ENCODE measurements around the gene KCNMB2. TPM values are rescaled to one million over a fixed set of nuclear protein-coding genes. Genes with fewer than 3 reads are reported as not detected.

The KCNMB2 gene
- total and polyA plus RNA-seq, 4 donors: not detected

- 36 to 38% methylated on average over 2 of the region's 2 CpGs for whole genome bisulfite sequencing, 2 donors
- no peaks in the 10 kb centered on the region for H3K27me3 ChIP-seq (ENCODE audit: control insufficient read depth in 1 of 2, insufficient read depth in 2 of 2, low read length in 1 of 2)
- no peaks in the 10 kb centered on the region for H3K36me3 ChIP-seq (ENCODE audit: control insufficient read depth in 1 of 2, insufficient read depth in 2 of 2, low read length in 1 of 2)
- H3K4me3 ChIP-seq (ENCODE audit: low read length in 2 of 2): no peak overlapping the region
- DNase-seq (no peak), ATAC-seq (ENCODE audit: low FRiP score) (no peak)
- H3K27ac ChIP-seq (ENCODE audit: low read depth in 1 of 2, low read length in 2 of 2): no peak overlapping the region
- no peaks in the 10 kb centered on the region for H3K9me3 ChIP-seq (ENCODE audit: control insufficient read depth, low read length)
- no peaks in the 10 kb centered on the region for H3K4me1 ChIP-seq (ENCODE audit: control insufficient read depth in 1 of 2, insufficient read depth in 2 of 2, low read length in 2 of 2)
- intact Hi-C loops (cut with DNase I): no loop called here
Measured at GRCh38 chr3:178569826-178570225, 33.6 kb downstream of the KCNMB2 start.

- intact Hi-C loops (cut with DNase I): no loop called here
- Histone ChIP-seq H3K36me3 (ENCODE audit: control insufficient read depth in 1 of 2, insufficient read depth in 2 of 2, low read length in 1 of 2) (no peaks in the 10 kb centered on the region), H3K27ac (ENCODE audit: low read depth in 1 of 2, low read length in 2 of 2) (no peak overlapping the region), H3K9me3 (ENCODE audit: control insufficient read depth, low read length) (no peaks in the 10 kb centered on the region), H3K4me3 (ENCODE audit: low read length in 2 of 2) (no peak overlapping the region), H3K27me3 (ENCODE audit: control insufficient read depth in 1 of 2, insufficient read depth in 2 of 2, low read length in 1 of 2) (no peaks in the 10 kb centered on the region), H3K4me1 (ENCODE audit: control insufficient read depth in 1 of 2, insufficient read depth in 2 of 2, low read length in 2 of 2) (no peaks in the 10 kb centered on the region)
- DNase-seq: no peak
- ATAC-seq (ENCODE audit: low FRiP score): peak; percentile 19
- WGBS, 2 donors: 30 to 39% methylated on average over 4 of the region's 4 CpGs
Measured at GRCh38 chr3:178583963-178584575, 47.8 kb downstream of the KCNMB2 start.

- no peak overlapping the region for H3K4me3 ChIP-seq (ENCODE audit: low read length in 2 of 2)
- WGBS, 2 donors: 46 to 55% methylated on average over 5 of the region's 5 CpGs
- no peak overlapping the region for H3K27ac ChIP-seq (ENCODE audit: low read depth in 1 of 2, low read length in 2 of 2)
- intact Hi-C loops (cut with DNase I): no loop called here
- no peak for ATAC-seq (ENCODE audit: low FRiP score)
- H3K4me1 ChIP-seq (ENCODE audit: control insufficient read depth in 1 of 2, insufficient read depth in 2 of 2, low read length in 2 of 2): no peaks in the 10 kb centered on the region
- DNase-seq: no peak
- H3K9me3 ChIP-seq (ENCODE audit: control insufficient read depth, low read length): no peaks in the 10 kb centered on the region
- H3K27me3 ChIP-seq (ENCODE audit: control insufficient read depth in 1 of 2, insufficient read depth in 2 of 2, low read length in 1 of 2): no peaks in the 10 kb centered on the region
- H3K36me3 ChIP-seq (ENCODE audit: control insufficient read depth in 1 of 2, insufficient read depth in 2 of 2, low read length in 1 of 2): no peaks in the 10 kb centered on the region
Measured at GRCh38 chr3:178584722-178585380, 48.6 kb downstream of the KCNMB2 start.

- intact Hi-C loops (cut with DNase I): no loop called here
- DNase-seq (no peak), ATAC-seq (ENCODE audit: low FRiP score) (no peak)
- no peak overlapping the region for H3K27ac ChIP-seq (ENCODE audit: low read depth in 1 of 2, low read length in 2 of 2)
- no peaks in the 10 kb centered on the region for H3K27me3 ChIP-seq (ENCODE audit: control insufficient read depth in 1 of 2, insufficient read depth in 2 of 2, low read length in 1 of 2)
- H3K4me3 ChIP-seq (ENCODE audit: low read length in 2 of 2): no peak overlapping the region
- 0 to 10% methylated on average over 1 of the region's 1 CpG for WGBS, 2 donors
- no peaks in the 10 kb centered on the region for H3K4me1 ChIP-seq (ENCODE audit: control insufficient read depth in 1 of 2, insufficient read depth in 2 of 2, low read length in 2 of 2)
- H3K9me3 ChIP-seq (ENCODE audit: control insufficient read depth, low read length): no peaks in the 10 kb centered on the region
- H3K36me3 ChIP-seq (ENCODE audit: control insufficient read depth in 1 of 2, insufficient read depth in 2 of 2, low read length in 1 of 2): no peaks in the 10 kb centered on the region
Measured at GRCh38 chr3:178585454-178585853, 49.2 kb downstream of the KCNMB2 start.

- H3K27ac ChIP-seq (ENCODE audit: low read depth in 1 of 2, low read length in 2 of 2): no peak overlapping the region
Measured at GRCh38 chr3:178586076-178586475, 49.8 kb downstream of the KCNMB2 start.

GRCh38 chr3:178588628-178589027 lies 52.4 kb downstream of the KCNMB2 start:
- WGBS, 2 donors: 91 to 93% methylated on average over 4 of the region's 4 CpGs
- ATAC-seq (ENCODE audit: low FRiP score) (no peak), DNase-seq (no peak)
- H3K9me3 ChIP-seq (ENCODE audit: control insufficient read depth, low read length): no peaks in the 10 kb centered on the region
- intact Hi-C loops (cut with DNase I): no loop called here
- no peaks in the 10 kb centered on the region for H3K4me1 ChIP-seq (ENCODE audit: control insufficient read depth in 1 of 2, insufficient read depth in 2 of 2, low read length in 2 of 2)
- no peak overlapping the region for H3K27ac ChIP-seq (ENCODE audit: low read depth in 1 of 2, low read length in 2 of 2)
- H3K36me3 ChIP-seq (ENCODE audit: control insufficient read depth in 1 of 2, insufficient read depth in 2 of 2, low read length in 1 of 2): no peaks in the 10 kb centered on the region
- H3K4me3 ChIP-seq (ENCODE audit: low read length in 2 of 2): no peak overlapping the region
- H3K27me3 ChIP-seq (ENCODE audit: control insufficient read depth in 1 of 2, insufficient read depth in 2 of 2, low read length in 1 of 2): no peaks in the 10 kb centered on the region

More at GRCh38 chr3:178586076-178586475, 49.8 kb downstream of the KCNMB2 start:
- Histone ChIP-seq H3K4me3 (ENCODE audit: low read length in 2 of 2) (no peak overlapping the region), H3K36me3 (ENCODE audit: control insufficient read depth in 1 of 2, insufficient read depth in 2 of 2, low read length in 1 of 2) (no peaks in the 10 kb centered on the region), H3K27me3 (ENCODE audit: control insufficient read depth in 1 of 2, insufficient read depth in 2 of 2, low read length in 1 of 2) (no peaks in the 10 kb centered on the region), H3K4me1 (ENCODE audit: control insufficient read depth in 1 of 2, insufficient read depth in 2 of 2, low read length in 2 of 2) (no peaks in the 10 kb centered on the region), H3K9me3 (ENCODE audit: control insufficient read depth, low read length) (no peaks in the 10 kb centered on the region)
- DNase-seq (no peak), ATAC-seq (ENCODE audit: low FRiP score) (no peak)
- WGBS, 2 donors: 55 to 75% methylated on average over 2 of the region's 2 CpGs
- intact Hi-C loops (cut with DNase I): no loop called here

- intact Hi-C loops (cut with DNase I): no loop called here
- Histone ChIP-seq H3K9me3 (ENCODE audit: control insufficient read depth, low read length) (no peaks in the 10 kb centered on the region), H3K4me3 (ENCODE audit: low read length in 2 of 2) (no peak overlapping the region), H3K36me3 (ENCODE audit: control insufficient read depth in 1 of 2, insufficient read depth in 2 of 2, low read length in 1 of 2) (no peaks in the 10 kb centered on the region), H3K27me3 (ENCODE audit: control insufficient read depth in 1 of 2, insufficient read depth in 2 of 2, low read length in 1 of 2) (no peaks in the 10 kb centered on the region), H3K4me1 (ENCODE audit: control insufficient read depth in 1 of 2, insufficient read depth in 2 of 2, low read length in 2 of 2) (no peaks in the 10 kb centered on the region), H3K27ac (ENCODE audit: low read depth in 1 of 2, low read length in 2 of 2) (no peak overlapping the region)
- DNase-seq (no peak), ATAC-seq (ENCODE audit: low FRiP score) (no peak)
- 83 to 84% methylated on average over 1 of the region's 1 CpG for WGBS, 2 donors
Measured at GRCh38 chr3:178593786-178594185, 57.5 kb downstream of the KCNMB2 start.

GRCh38 chr3:178597371-178597770 lies 61.1 kb downstream of the KCNMB2 start:
- no peaks in the 10 kb centered on the region for H3K9me3 ChIP-seq (ENCODE audit: control insufficient read depth, low read length)
- 59 to 68% methylated on average over 2 of the region's 2 CpGs for WGBS, 2 donors
- H3K4me1 ChIP-seq (ENCODE audit: control insufficient read depth in 1 of 2, insufficient read depth in 2 of 2, low read length in 2 of 2): no peaks in the 10 kb centered on the region
- ATAC-seq (ENCODE audit: low FRiP score) (no peak), DNase-seq (no peak)
- intact Hi-C loops (cut with DNase I): no loop called here
- no peak overlapping the region for H3K4me3 ChIP-seq (ENCODE audit: low read length in 2 of 2)
- no peaks in the 10 kb centered on the region for H3K27me3 ChIP-seq (ENCODE audit: control insufficient read depth in 1 of 2, insufficient read depth in 2 of 2, low read length in 1 of 2)
- H3K27ac ChIP-seq (ENCODE audit: low read depth in 1 of 2, low read length in 2 of 2): no peak overlapping the region
- H3K36me3 ChIP-seq (ENCODE audit: control insufficient read depth in 1 of 2, insufficient read depth in 2 of 2, low read length in 1 of 2): no peaks in the 10 kb centered on the region

- no peaks in the 10 kb centered on the region for H3K36me3 ChIP-seq (ENCODE audit: control insufficient read depth in 1 of 2, insufficient read depth in 2 of 2, low read length in 1 of 2)
- DNase-seq (no peak), ATAC-seq (ENCODE audit: low FRiP score) (no peak)
- H3K9me3 ChIP-seq (ENCODE audit: control insufficient read depth, low read length): no peaks in the 10 kb centered on the region
- H3K4me3 ChIP-seq (ENCODE audit: low read length in 2 of 2): no peak overlapping the region
- 44 to 85% methylated on average over 2 of the region's 2 CpGs for WGBS, 2 donors
- no peaks in the 10 kb centered on the region for H3K27me3 ChIP-seq (ENCODE audit: control insufficient read depth in 1 of 2, insufficient read depth in 2 of 2, low read length in 1 of 2)
- intact Hi-C loops (cut with DNase I): no loop called here
- H3K27ac ChIP-seq (ENCODE audit: low read depth in 1 of 2, low read length in 2 of 2): no peak overlapping the region
- H3K4me1 ChIP-seq (ENCODE audit: control insufficient read depth in 1 of 2, insufficient read depth in 2 of 2, low read length in 2 of 2): no peaks in the 10 kb centered on the region
Measured at GRCh38 chr3:178602856-178603255, 66.6 kb downstream of the KCNMB2 start.

Measured in aorta (tissue), 5 donors.